ENCODE results near the gene SERPINA12. TPM values are rescaled to one million over a fixed set of nuclear protein-coding genes. Genes with fewer than 3 reads are reported as not detected.

Gene SERPINA12
- total and polyA plus RNA-seq, 12 donors: not detected

GRCh38 chr14:94461526-94462218, 47.6 kb downstream of the SERPINA12 start:
- H3K4me3 ChIP-seq: no peak overlapping the region
- intact Hi-C loops (cut with DNase I): no loop called here
- ATAC-seq (no peak), DNase-seq (no peak)
- TF ChIP-seq, protein P1, sequence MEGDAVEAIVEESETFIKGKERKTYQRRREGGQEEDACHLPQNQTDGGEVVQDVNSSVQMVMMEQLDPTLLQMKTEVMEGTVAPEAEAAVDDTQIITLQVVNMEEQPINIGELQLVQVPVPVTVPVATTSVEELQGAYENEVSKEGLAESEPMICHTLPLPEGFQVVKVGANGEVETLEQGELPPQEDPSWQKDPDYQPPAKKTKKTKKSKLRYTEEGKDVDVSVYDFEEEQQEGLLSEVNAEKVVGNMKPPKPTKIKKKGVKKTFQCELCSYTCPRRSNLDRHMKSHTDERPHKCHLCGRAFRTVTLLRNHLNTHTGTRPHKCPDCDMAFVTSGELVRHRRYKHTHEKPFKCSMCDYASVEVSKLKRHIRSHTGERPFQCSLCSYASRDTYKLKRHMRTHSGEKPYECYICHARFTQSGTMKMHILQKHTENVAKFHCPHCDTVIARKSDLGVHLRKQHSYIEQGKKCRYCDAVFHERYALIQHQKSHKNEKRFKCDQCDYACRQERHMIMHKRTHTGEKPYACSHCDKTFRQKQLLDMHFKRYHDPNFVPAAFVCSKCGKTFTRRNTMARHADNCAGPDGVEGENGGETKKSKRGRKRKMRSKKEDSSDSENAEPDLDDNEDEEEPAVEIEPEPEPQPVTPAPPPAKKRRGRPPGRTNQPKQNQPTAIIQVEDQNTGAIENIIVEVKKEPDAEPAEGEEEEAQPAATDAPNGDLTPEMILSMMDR (IDR thresholded peaks at IDR 0.05): no peak
- peaks cover 0 to 36% (median 4%) of the 10 kb centered on the region in 11 donors for H3K9me3 ChIP-seq
- WGBS, 2 donors: 85 to 86% methylated on average over 19 of the region's 19 CpGs
- H3K4me1 ChIP-seq: no peaks in the 10 kb centered on the region
- peaks cover 0 to 4% (median 0%) of the 10 kb centered on the region in 7 donors for H3K27me3 ChIP-seq
- no peak overlapping the region for H3K27ac ChIP-seq
- H3K36me3 ChIP-seq: no peaks in the 10 kb centered on the region

DNA sequence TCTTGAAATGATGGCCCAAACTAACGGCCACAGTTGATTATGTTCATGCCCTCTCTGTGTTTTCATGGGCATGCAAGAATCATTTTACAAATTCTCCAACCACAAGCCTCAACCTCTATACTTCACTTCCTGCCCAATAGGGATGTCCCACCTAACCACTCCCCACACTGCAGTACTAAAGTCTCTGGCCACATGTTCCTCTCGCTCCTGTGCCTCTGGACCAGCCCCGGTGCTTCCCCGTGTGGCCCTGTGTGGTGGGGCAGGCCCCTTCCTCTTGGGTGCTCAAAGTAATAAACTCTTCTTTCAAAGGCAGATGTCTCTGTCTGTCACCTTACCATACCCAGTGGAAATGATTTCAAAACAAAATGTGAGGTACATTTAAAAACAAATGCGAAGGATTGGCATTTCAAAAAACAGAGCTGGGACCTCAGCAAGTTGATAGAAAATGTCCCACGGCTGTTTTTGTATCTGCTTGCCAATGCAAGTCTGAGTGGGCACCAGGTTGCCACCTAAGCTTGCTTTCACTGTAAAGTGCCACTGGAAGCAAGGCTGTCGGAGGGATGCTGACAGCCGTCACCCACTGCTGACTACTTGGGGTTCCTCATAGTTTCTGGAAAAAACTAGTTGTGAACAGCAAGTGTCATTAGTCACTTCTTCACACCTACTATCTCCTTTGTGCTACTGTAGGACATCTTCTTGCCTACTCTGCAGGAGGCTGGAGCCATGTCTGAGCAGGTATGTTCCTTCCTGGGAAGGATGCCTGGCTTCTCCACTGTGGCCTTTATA, 48.4 kb downstream of the SERPINA12 start:
- ATAC-seq (no peak), DNase-seq (no peak)
- Histone ChIP-seq H3K27ac (no peak overlapping the region), H3K4me3 (no peak overlapping the region), H3K4me1 (no peaks in the 10 kb centered on the region), H3K27me3 (peaks cover 0 to 6% (median 0%) of the 10 kb centered on the region in 7 donors), H3K36me3 (no peaks in the 10 kb centered on the region), H3K9me3 (peaks cover 0 to 36% (median 4%) of the 10 kb centered on the region in 11 donors)
- 69 to 78% methylated on average over 8 of the region's 8 CpGs for WGBS, 2 donors
- TF ChIP-seq, protein P1 (IDR thresholded peaks at IDR 0.05): no peak
- intact Hi-C loops (cut with DNase I): no loop called here

- no peak for DNase-seq
- intact Hi-C loops (cut with DNase I): no loop called here
- no peak for ATAC-seq
- Histone ChIP-seq H3K4me3 (no peak overlapping the region), H3K4me1 (no peaks in the 10 kb centered on the region), H3K27ac (no peak overlapping the region), H3K27me3 (peaks cover 0 to 8% (median 4%) of the 10 kb centered on the region in 7 donors), H3K9me3 (peaks cover 0 to 25% (median 0%) of the 10 kb centered on the region in 11 donors), H3K36me3 (no peaks in the 10 kb centered on the region)
- WGBS, 2 donors: 33 to 49% methylated on average over 2 of the region's 2 CpGs
- TF ChIP-seq, protein P1 (IDR thresholded peaks at IDR 0.05): no peak
Measured at GRCh38 chr14:94458558-94459205, 50.6 kb downstream of the SERPINA12 start.

DNA sequence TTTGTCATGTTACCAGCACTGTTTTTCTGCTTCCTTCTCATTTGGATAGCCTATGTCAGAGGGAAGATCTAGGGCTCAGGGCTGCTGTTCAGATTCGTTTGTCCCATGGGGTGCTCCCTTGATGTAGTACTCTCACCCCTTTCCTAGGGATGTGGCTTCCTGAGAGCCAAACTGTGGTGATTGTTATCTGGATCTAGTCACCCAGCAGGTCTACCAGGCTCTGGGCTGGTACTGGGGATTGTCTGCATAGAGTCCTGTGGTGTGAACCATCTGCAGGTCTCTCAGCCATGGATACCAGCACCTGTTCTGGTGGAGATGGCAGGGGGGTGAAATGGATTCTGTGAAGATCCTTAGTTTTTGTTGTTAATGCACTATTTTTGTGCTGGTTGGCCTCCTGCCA, 51.2 kb downstream of the SERPINA12 start:
- Histone ChIP-seq H3K27ac (no peak overlapping the region), H3K4me1 (no peaks in the 10 kb centered on the region), H3K27me3 (peaks cover 0 to 13% (median 4%) of the 10 kb centered on the region in 7 donors), H3K9me3 (peaks cover 0 to 25% (median 0%) of the 10 kb centered on the region in 11 donors), H3K36me3 (no peaks in the 10 kb centered on the region), H3K4me3 (no peak overlapping the region)
- no peak for DNase-seq
- intact Hi-C loops (cut with DNase I): no loop called here
- 45 to 69% methylated on average over 1 of the region's 1 CpG for WGBS, 2 donors
- no peak for ATAC-seq
- TF ChIP-seq, protein P1 (IDR thresholded peaks at IDR 0.05): no peak

Measured in heart right ventricle (tissue), 16 donors.